ENCODE data around the gene LONP2.
"Not testable (repeated sequence)": the region's sequence is repeated elsewhere in the genome, so short reads cannot be mapped to it uniquely, and the experiment has no call there.

The LONP2 gene

GRCh38 chr16:48236286-48236685, 7.8 kb upstream of the LONP2 start:
- DNase-seq (ENCODE audit: low spot score), result no peak

GRCh38 chr16:48240147-48240546, 4.0 kb upstream of the LONP2 start:
- not testable (repeated sequence) for DNase-seq (ENCODE audit: low spot score)

- DNase-seq (ENCODE audit: low spot score), result no peak
Observed at GRCh38 chr16:48244863-48245195, 729 bp downstream of the LONP2 start.

- no peak for DNase-seq (ENCODE audit: low spot score)
Observed at GRCh38 chr16:48246066-48246465, 2.0 kb downstream of the LONP2 start.

GRCh38 chr16:48247311-48247710, 3.2 kb downstream of the LONP2 start, which contains the start of gene ABCC11:
Gene ABCC11 (minus strand): TSS chr16:48247539. CDS start chr16:48231921, 15,618 bp downstream.
- DNase-seq (ENCODE audit: low spot score), result no peak

- DNase-seq (ENCODE audit: low spot score), result no peak
Observed at GRCh38 chr16:48250520-48251278, 6.6 kb downstream of the LONP2 start.

- DNase-seq (ENCODE audit: low spot score), result no peak
Observed at GRCh38 chr16:48252013-48252412, 7.9 kb downstream of the LONP2 start.

- DNase-seq (ENCODE audit: low spot score), result no peak
Observed at GRCh38 chr16:48256579-48257177, 12.6 kb downstream of the LONP2 start.

- DNase-seq (ENCODE audit: low spot score), result no peak
Observed at GRCh38 chr16:48261569-48261968, 17.5 kb downstream of the LONP2 start.

- DNase-seq (ENCODE audit: low spot score), result no peak
Observed at GRCh38 chr16:48262631-48263030, 18.5 kb downstream of the LONP2 start.

GRCh38 chr16:48269011-48269410, 24.9 kb downstream of the LONP2 start:
- DNase-seq (ENCODE audit: low spot score), result no peak

- DNase-seq (ENCODE audit: low spot score), result no peak
Observed at GRCh38 chr16:48271728-48272127, 27.6 kb downstream of the LONP2 start.

- DNase-seq (ENCODE audit: low spot score), result no peak
Observed at GRCh38 chr16:48272837-48273421, 28.8 kb downstream of the LONP2 start.

GRCh38 chr16:48274476-48274875, 30.4 kb downstream of the LONP2 start:
- no peak for DNase-seq (ENCODE audit: low spot score)

GRCh38 chr16:48276102-48276501, 32.0 kb downstream of the LONP2 start:
- no peak for DNase-seq (ENCODE audit: low spot score)

- no peak for DNase-seq (ENCODE audit: low spot score)
Observed at GRCh38 chr16:48277158-48277557, 33.1 kb downstream of the LONP2 start.

- DNase-seq (ENCODE audit: low spot score), result no peak
Observed at GRCh38 chr16:48279199-48279598, 35.1 kb downstream of the LONP2 start.

GRCh38 chr16:48280546-48280945, 36.4 kb downstream of the LONP2 start:
- DNase-seq (ENCODE audit: low spot score), result no peak

GRCh38 chr16:48282636-48283263, 38.6 kb downstream of the LONP2 start:
- DNase-seq (ENCODE audit: low spot score), result no peak

- peak; percentile 17 for DNase-seq (ENCODE audit: low spot score)
Observed at GRCh38 chr16:48284772-48285409, 40.8 kb downstream of the LONP2 start.

- no peak for DNase-seq (ENCODE audit: low spot score)
Observed at GRCh38 chr16:48287239-48287638, 43.1 kb downstream of the LONP2 start.

- no peak for DNase-seq (ENCODE audit: low spot score)
Observed at GRCh38 chr16:48291303-48291702, 47.2 kb downstream of the LONP2 start.
